Measurements from ENCODE around the gene DENND5B.

GRCh38 chr12:31412292-31412801 lies 178.6 kb downstream of the DENND5B start:
- TF ChIP-seq ZNF660 (tag by site-specific recombination; IDR thresholded peaks at IDR 0.05) (no peak), CTCF (tag by site-specific recombination; IDR thresholded peaks at IDR 0.05) (no peak), ZNF549 (tag by site-specific recombination; IDR thresholded peaks at IDR 0.05) (no peak), ZNF704 (tag by site-specific recombination; IDR thresholded peaks at IDR 0.05) (no peak), ZFP3 (tag by site-specific recombination; IDR thresholded peaks at IDR 0.05; ENCODE audit: low read depth) (no peak), REPIN1 (tag by site-specific recombination; IDR thresholded peaks at IDR 0.05; ENCODE audit: low read depth) (no peak)

Data from HEK293 (cell line).